ENCODE data around the gene NTM. TPM values are rescaled to one million over a fixed set of nuclear protein-coding genes. Genes with fewer than 3 reads are reported as not detected.

The NTM gene
- total and polyA plus RNA-seq, 2 donors (not counting 1 experiment from before 2014, with no cell fraction given) = 12.3 to 28.6 TPM

- DNase-seq (ENCODE audit: low read depth in 2 of 2) = no peak
- H3K79me2 ChIP-seq (ENCODE audit: control insufficient read depth, insufficient read depth, low read length) = no peaks in the 10 kb centered on the region
- H3K9ac ChIP-seq (ENCODE audit: insufficient read depth, low read length) = no peak overlapping the region
- H3K27ac ChIP-seq (ENCODE audit: insufficient read depth, low read length) = no peak overlapping the region
- no peaks in the 10 kb centered on the region for H3K27me3 ChIP-seq (ENCODE audit: control insufficient read depth, insufficient read depth, low read length)
- no peak overlapping the region for H2AFZ ChIP-seq (ENCODE audit: low read length)
- H3K36me3 ChIP-seq (ENCODE audit: control insufficient read depth, insufficient read depth, low read length) = no peaks in the 10 kb centered on the region
- no peaks in the 10 kb centered on the region for H3K9me3 ChIP-seq (ENCODE audit: control insufficient read depth, insufficient read depth, low read depth, low read length)
- H3K4me3 ChIP-seq (replicated peaks in 1 of 4; ENCODE audit: control extremely low read depth in 1 of 4, insufficient read depth in 1 of 4, low read depth in 3 of 4, low read length in 4 of 4) = no peak overlapping the region
- no peak for TF ChIP-seq CTCF (conservative IDR thresholded peaks at IDR 0.05 in 1 of 2, IDR thresholded peaks at IDR 0.05 in 1 of 2; ENCODE audit: low read depth in 1 of 2, low read length in 2 of 2)
- TF ChIP-seq EZH2 (IDR thresholded peaks at IDR 0.05; ENCODE audit: low read length, missing control alignments) = no peak
- no peaks in the 10 kb centered on the region for H4K20me1 ChIP-seq (ENCODE audit: control insufficient read depth, extremely low read depth, insufficient read depth, low read length)
- no peaks in the 10 kb centered on the region for H3K4me1 ChIP-seq (ENCODE audit: control insufficient read depth, extremely low read depth, insufficient read depth, low read length)
- H3K4me2 ChIP-seq (ENCODE audit: extremely low read depth, insufficient read depth, low read length) = no peak overlapping the region
Observed at GRCh38 chr11:131483877-131484276, 113.5 kb downstream of the NTM start.

- Histone ChIP-seq H3K27ac (ENCODE audit: insufficient read depth, low read length) (no peak overlapping the region), H4K20me1 (ENCODE audit: control insufficient read depth, extremely low read depth, insufficient read depth, low read length) (no peaks in the 10 kb centered on the region), H3K9me3 (ENCODE audit: control insufficient read depth, insufficient read depth, low read depth, low read length) (no peaks in the 10 kb centered on the region), H3K36me3 (ENCODE audit: control insufficient read depth, insufficient read depth, low read length) (no peaks in the 10 kb centered on the region), H2AFZ (ENCODE audit: low read length) (no peak overlapping the region), H3K9ac (ENCODE audit: insufficient read depth, low read length) (no peak overlapping the region), H3K79me2 (ENCODE audit: control insufficient read depth, insufficient read depth, low read length) (no peaks in the 10 kb centered on the region), H3K4me1 (ENCODE audit: control insufficient read depth, extremely low read depth, insufficient read depth, low read length) (no peaks in the 10 kb centered on the region), H3K4me2 (ENCODE audit: extremely low read depth, insufficient read depth, low read length) (no peak overlapping the region), H3K27me3 (ENCODE audit: control insufficient read depth, insufficient read depth, low read length) (no peaks in the 10 kb centered on the region), H3K4me3 (replicated peaks in 1 of 4; ENCODE audit: control extremely low read depth in 1 of 4, insufficient read depth in 1 of 4, low read depth in 3 of 4, low read length in 4 of 4) (no peak overlapping the region)
- no peak for TF ChIP-seq EZH2 (IDR thresholded peaks at IDR 0.05; ENCODE audit: low read length, missing control alignments)
- no peak for TF ChIP-seq CTCF (conservative IDR thresholded peaks at IDR 0.05 in 1 of 2, IDR thresholded peaks at IDR 0.05 in 1 of 2; ENCODE audit: low read depth in 1 of 2, low read length in 2 of 2)
- peak in 1 of 2 donors; percentile 23 for DNase-seq (ENCODE audit: low read depth in 2 of 2)
Observed at GRCh38 chr11:131486100-131486499, 115.7 kb downstream of the NTM start.

DNA sequence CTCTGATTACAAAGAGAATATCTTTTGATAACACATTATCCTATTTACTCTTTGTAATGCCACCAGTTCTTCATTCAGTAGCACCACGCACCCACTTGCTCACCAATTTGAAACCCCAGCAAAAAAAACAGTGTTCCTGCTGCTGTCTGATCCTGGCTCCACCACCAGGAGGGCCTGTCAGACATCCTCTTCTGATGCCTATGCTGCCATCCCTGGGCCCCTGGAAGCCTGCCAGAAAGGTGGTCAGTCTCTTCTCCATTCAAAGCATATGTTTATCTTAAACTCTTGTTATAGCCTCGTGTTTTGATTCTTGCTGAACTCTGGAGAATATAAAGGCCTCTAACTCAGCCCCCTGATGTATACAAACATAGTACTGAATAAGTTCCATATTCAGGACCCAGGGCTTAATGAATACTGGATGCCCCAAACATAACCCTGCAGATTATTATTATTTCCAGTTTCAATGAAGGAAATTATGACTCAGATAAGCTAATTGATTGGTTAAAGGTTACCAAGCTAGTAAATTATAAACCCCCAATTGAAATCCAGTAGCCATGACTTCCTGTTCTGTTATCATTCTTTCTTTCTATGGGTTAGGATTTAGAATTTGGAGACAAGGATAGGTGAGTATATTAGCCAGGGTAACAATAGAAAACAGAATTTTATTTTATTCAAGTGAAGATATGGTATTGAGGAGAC, 116.7 kb downstream of the NTM start:
- no peak overlapping the region for H3K4me3 ChIP-seq (replicated peaks in 1 of 4; ENCODE audit: control extremely low read depth in 1 of 4, insufficient read depth in 1 of 4, low read depth in 3 of 4, low read length in 4 of 4)
- no peaks in the 10 kb centered on the region for H3K9me3 ChIP-seq (ENCODE audit: control insufficient read depth, insufficient read depth, low read depth, low read length)
- H3K79me2 ChIP-seq (ENCODE audit: control insufficient read depth, insufficient read depth, low read length) = no peaks in the 10 kb centered on the region
- no peak overlapping the region for H2AFZ ChIP-seq (ENCODE audit: low read length)
- H3K27me3 ChIP-seq (ENCODE audit: control insufficient read depth, insufficient read depth, low read length) = no peaks in the 10 kb centered on the region
- H3K27ac ChIP-seq (ENCODE audit: insufficient read depth, low read length) = no peak overlapping the region
- no peak overlapping the region for H3K4me2 ChIP-seq (ENCODE audit: extremely low read depth, insufficient read depth, low read length)
- no peaks in the 10 kb centered on the region for H4K20me1 ChIP-seq (ENCODE audit: control insufficient read depth, extremely low read depth, insufficient read depth, low read length)
- no peak for DNase-seq (ENCODE audit: low read depth in 2 of 2)
- no peaks in the 10 kb centered on the region for H3K4me1 ChIP-seq (ENCODE audit: control insufficient read depth, extremely low read depth, insufficient read depth, low read length)
- no peaks in the 10 kb centered on the region for H3K36me3 ChIP-seq (ENCODE audit: control insufficient read depth, insufficient read depth, low read length)
- TF ChIP-seq EZH2 (IDR thresholded peaks at IDR 0.05; ENCODE audit: low read length, missing control alignments) = no peak
- no peak for TF ChIP-seq CTCF (conservative IDR thresholded peaks at IDR 0.05 in 1 of 2, IDR thresholded peaks at IDR 0.05 in 1 of 2; ENCODE audit: low read depth in 1 of 2, low read length in 2 of 2)
- no peak overlapping the region for H3K9ac ChIP-seq (ENCODE audit: insufficient read depth, low read length)
